Suprapubic skin (tissue), 4 donors: Measurements from ENCODE around the gene ZBTB22.

Experiments
- EP300 ChIP-seq: sonication (generic); formaldehyde crosslinking; IDR thresholded peaks from one replicate; pipeline ENCODE4 v1.6.1; 2017; ENCODE audit warnings: antibody characterized with exemption
- POLR2A ChIP-seq, 2 donors: fragments of 450-650 bp; IDR thresholded peaks; one replicate each; pipeline ENCODE4 v1.6.1; 2017; ENCODE audit warnings: antibody characterized with exemption in 2 of 2, mild to moderate bottlenecking in 2 of 2, moderate library complexity in 2 of 2
- POLR2AphosphoS5 ChIP-seq, 3 donors: sonication (generic); formaldehyde crosslinking; IDR thresholded peaks; one replicate each; pipeline ENCODE4 v1.6.1; 2017; ENCODE audit warnings: antibody characterized with exemption in 3 of 3
- TF ChIP-seq, protein P1 (sequence below), 2 donors: fragments of 200-600 bp in 1 of 2; fragments of 450-650 bp in 1 of 2; sonication (generic) in 1 of 2; IDR thresholded peaks; one replicate each; pipeline ENCODE4 v1.5.1; 2016 to 2019; ENCODE audit warnings: antibody characterized with exemption in 2 of 2, mild to moderate bottlenecking in 1 of 2, moderate library complexity in 1 of 2

DNA sequence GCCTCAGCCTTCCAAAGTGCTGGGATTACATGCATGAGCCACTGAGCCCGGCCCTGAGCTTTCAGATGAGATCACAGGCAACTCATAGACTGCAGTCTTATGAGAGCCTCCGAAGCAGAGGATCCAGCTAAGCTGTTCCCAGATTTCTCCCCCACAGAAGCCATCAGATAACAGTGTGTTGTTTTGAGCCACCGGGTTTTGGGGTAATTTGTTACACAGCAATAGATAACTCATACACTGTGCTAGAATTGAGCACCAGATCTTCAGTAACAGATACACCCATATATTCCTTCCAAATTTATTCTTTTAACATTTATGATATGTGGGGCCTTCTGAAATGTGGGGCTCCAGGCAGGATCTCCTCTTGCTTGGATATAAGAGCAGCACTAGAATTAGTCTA, 19.0 kb upstream of the ZBTB22 start:
- TF ChIP-seq, protein P1, sequence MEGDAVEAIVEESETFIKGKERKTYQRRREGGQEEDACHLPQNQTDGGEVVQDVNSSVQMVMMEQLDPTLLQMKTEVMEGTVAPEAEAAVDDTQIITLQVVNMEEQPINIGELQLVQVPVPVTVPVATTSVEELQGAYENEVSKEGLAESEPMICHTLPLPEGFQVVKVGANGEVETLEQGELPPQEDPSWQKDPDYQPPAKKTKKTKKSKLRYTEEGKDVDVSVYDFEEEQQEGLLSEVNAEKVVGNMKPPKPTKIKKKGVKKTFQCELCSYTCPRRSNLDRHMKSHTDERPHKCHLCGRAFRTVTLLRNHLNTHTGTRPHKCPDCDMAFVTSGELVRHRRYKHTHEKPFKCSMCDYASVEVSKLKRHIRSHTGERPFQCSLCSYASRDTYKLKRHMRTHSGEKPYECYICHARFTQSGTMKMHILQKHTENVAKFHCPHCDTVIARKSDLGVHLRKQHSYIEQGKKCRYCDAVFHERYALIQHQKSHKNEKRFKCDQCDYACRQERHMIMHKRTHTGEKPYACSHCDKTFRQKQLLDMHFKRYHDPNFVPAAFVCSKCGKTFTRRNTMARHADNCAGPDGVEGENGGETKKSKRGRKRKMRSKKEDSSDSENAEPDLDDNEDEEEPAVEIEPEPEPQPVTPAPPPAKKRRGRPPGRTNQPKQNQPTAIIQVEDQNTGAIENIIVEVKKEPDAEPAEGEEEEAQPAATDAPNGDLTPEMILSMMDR (IDR thresholded peaks at IDR 0.05) = no peak
- TF ChIP-seq EP300 (no peak), POLR2AphosphoS5 (IDR thresholded peaks at IDR 0.05) (no peak), POLR2A (IDR thresholded peaks at IDR 0.05) (no peak)
